HepG2 (cell line): ENCODE data around the gene RIPOR3. TPM values are rescaled to one million over a fixed set of nuclear protein-coding genes. Genes with fewer than 3 reads are reported as not detected.

Experiments
- FIP1L1 ChIP-seq: fragments of 200-400 bp; formaldehyde crosslinking; IDR thresholded peaks from 2 replicates; pipeline ENCODE4 v1.6.1; 2018; ENCODE audit warnings: low read depth, mild to moderate bottlenecking, low read length, moderate library complexity, borderline replicate concordance; ENCODE audit not compliant: insufficient read depth
- KLF6 ChIP-seq: IDR thresholded peaks from 2 replicates; pipeline ENCODE4 v1.8.0; 2016; ENCODE audit warnings: missing biosample characterization, missing genetic modification reagents
- MAZ ChIP-seq, 2 experiments: sonication (generic) in 1 of 2; formaldehyde crosslinking in 1 of 2; IDR thresholded peaks; 2 replicates each; pipeline versions ENCODE4 v1.5.0 to v1.6.1; 2012 to 2020; ENCODE audit warnings: low read depth in 2 of 2, mild to moderate bottlenecking in 2 of 2, borderline replicate concordance in 1 of 2, improper control_type of control experiment in 1 of 2, low read length in 1 of 2, missing genetic modification reagents in 1 of 2, moderate library complexity in 1 of 2
- MLLT10 ChIP-seq: sonication (generic); formaldehyde crosslinking; IDR thresholded peaks from 2 replicates; pipeline ENCODE4 v1.4.0; 2020; ENCODE audit warnings: missing genetic modification reagents
- NFATC3 ChIP-seq: sonication (generic); formaldehyde crosslinking; IDR thresholded peaks from 2 replicates; pipeline ENCODE4 v1.5.1; 2020; ENCODE audit warnings: mild to moderate bottlenecking, missing genetic modification reagents
- PATZ1 ChIP-seq: sonication (generic); formaldehyde crosslinking; IDR thresholded peaks from 2 replicates; pipeline ENCODE4 v1.4.0; 2020; ENCODE audit warnings: missing genetic modification reagents
- PBX3 ChIP-seq: sonication (generic); formaldehyde crosslinking; IDR thresholded peaks from 2 replicates; pipeline ENCODE4 v1.8.1; 2023; ENCODE audit warnings: missing genetic modification reagents, inconsistent platforms, borderline replicate concordance
- RARG ChIP-seq: sonication (generic); formaldehyde crosslinking; IDR thresholded peaks from 2 replicates; pipeline ENCODE4 v1.4.0; 2020; ENCODE audit warnings: low read depth, mild to moderate bottlenecking, missing genetic modification reagents
- REL ChIP-seq: sonication (generic); formaldehyde crosslinking; conservative IDR thresholded peaks from 2 replicates; pipeline ENCODE4 v1.8.0; 2022; ENCODE audit warnings: mild to moderate bottlenecking, missing genetic modification reagents, moderate library complexity
- RELA ChIP-seq: sonication (generic); formaldehyde crosslinking; IDR thresholded peaks from 2 replicates; pipeline ENCODE4 v1.4.0; 2020; ENCODE audit warnings: missing genetic modification reagents
- REXO4 ChIP-seq: sonication (generic); formaldehyde crosslinking; IDR thresholded peaks from 2 replicates; pipeline ENCODE4 v1.8.0; 2022; ENCODE audit warnings: missing genetic modification reagents, mild to moderate bottlenecking, borderline replicate concordance
- SATB2 ChIP-seq: sonication (generic); formaldehyde crosslinking; IDR thresholded peaks from 2 replicates; pipeline ENCODE4 v1.5.0; 2020; ENCODE audit warnings: missing genetic modification reagents
- SETDB1 ChIP-seq: sonication (generic); formaldehyde crosslinking; IDR thresholded peaks from 2 replicates; pipeline ENCODE4 v1.5.1; 2020; ENCODE audit warnings: missing genetic modification reagents, mild to moderate bottlenecking, borderline replicate concordance
- ZMYM3 ChIP-seq: sonication (generic); formaldehyde crosslinking; IDR thresholded peaks from 2 replicates; pipeline ENCODE4 v1.5.1; 2020; ENCODE audit warnings: mild to moderate bottlenecking, missing genetic modification reagents
- ZNF232 ChIP-seq: sonication (generic); formaldehyde crosslinking; IDR thresholded peaks from 2 replicates; pipeline ENCODE4 v1.4.0; 2020; ENCODE audit warnings: missing genetic modification reagents, borderline replicate concordance
- ZNF274 ChIP-seq: sonication (generic); formaldehyde crosslinking; IDR thresholded peaks from 2 replicates; pipeline ENCODE4 v1.5.1; 2020; ENCODE audit warnings: mild to moderate bottlenecking, missing genetic modification reagents
- ZNF451 ChIP-seq: sonication (generic); formaldehyde crosslinking; IDR thresholded peaks from 2 replicates; pipeline ENCODE4 v1.5.0; 2020; ENCODE audit warnings: mild to moderate bottlenecking, missing genetic modification reagents
- ZNF468 ChIP-seq: sonication (generic); formaldehyde crosslinking; IDR thresholded peaks from 2 replicates; pipeline ENCODE4 v1.8.0; 2022; ENCODE audit warnings: mild to moderate bottlenecking, moderate library complexity, missing genetic modification reagents
- ZNF562 ChIP-seq: sonication (generic); formaldehyde crosslinking; IDR thresholded peaks from 2 replicates; pipeline ENCODE4 v1.8.0; 2022; ENCODE audit warnings: missing genetic modification reagents, borderline replicate concordance
- ZNF629 ChIP-seq: sonication (generic); formaldehyde crosslinking; conservative IDR thresholded peaks from 2 replicates; pipeline ENCODE4 v1.5.0; 2020; ENCODE audit warnings: missing genetic modification reagents
- ZNF777 ChIP-seq: sonication (generic); formaldehyde crosslinking; IDR thresholded peaks from 2 replicates; pipeline ENCODE4 v1.4.0; 2020; ENCODE audit warnings: missing genetic modification reagents
- polyA plus RNA-seq, 8 experiments: library from polyadenylated mRNA; depleted of rRNA in 3 of 8; stranded (reverse) in 7 of 8; unstranded in 1 of 8; fragments of >200 nt; fragmentation: Illumina TruSeq in 4 of 8; extraction: Trizol in 4 of 8; gene quantifications; 2 replicates each; pipeline versions ENCODE4 v1.2.1 to v1.2.3, GENCODE V29; 2011 to 2016; ENCODE audit warnings: low read depth in 4 of 8, missing spikeins in 1 of 8, mixed read lengths in 1 of 8; ENCODE audit not compliant: insufficient read depth in 1 of 8
- total RNA-seq, 5 experiments: library from RNA; depleted of rRNA; stranded (reverse); fragments of >200 nt; fragmentation: Illumina TruSeq; extraction: Trizol; gene quantifications; 2 replicates each; pipeline ENCODE4 v1.2.3, GENCODE V29; 2016; ENCODE audit warnings: low read depth in 1 of 5
- TF ChIP-seq, protein P1 (sequence below): sonication (generic); formaldehyde crosslinking; conservative IDR thresholded peaks from 2 replicates; pipeline ENCODE4 v1.4.0; 2020; ENCODE audit warnings: missing genetic modification reagents

The RIPOR3 gene
- total and polyA plus RNA-seq, 2 of the 13 experiments (the other 11 are each of a cell fraction or from before 2014, with no cell fraction given): 0.18 TPM; not detected in 1

DNA sequence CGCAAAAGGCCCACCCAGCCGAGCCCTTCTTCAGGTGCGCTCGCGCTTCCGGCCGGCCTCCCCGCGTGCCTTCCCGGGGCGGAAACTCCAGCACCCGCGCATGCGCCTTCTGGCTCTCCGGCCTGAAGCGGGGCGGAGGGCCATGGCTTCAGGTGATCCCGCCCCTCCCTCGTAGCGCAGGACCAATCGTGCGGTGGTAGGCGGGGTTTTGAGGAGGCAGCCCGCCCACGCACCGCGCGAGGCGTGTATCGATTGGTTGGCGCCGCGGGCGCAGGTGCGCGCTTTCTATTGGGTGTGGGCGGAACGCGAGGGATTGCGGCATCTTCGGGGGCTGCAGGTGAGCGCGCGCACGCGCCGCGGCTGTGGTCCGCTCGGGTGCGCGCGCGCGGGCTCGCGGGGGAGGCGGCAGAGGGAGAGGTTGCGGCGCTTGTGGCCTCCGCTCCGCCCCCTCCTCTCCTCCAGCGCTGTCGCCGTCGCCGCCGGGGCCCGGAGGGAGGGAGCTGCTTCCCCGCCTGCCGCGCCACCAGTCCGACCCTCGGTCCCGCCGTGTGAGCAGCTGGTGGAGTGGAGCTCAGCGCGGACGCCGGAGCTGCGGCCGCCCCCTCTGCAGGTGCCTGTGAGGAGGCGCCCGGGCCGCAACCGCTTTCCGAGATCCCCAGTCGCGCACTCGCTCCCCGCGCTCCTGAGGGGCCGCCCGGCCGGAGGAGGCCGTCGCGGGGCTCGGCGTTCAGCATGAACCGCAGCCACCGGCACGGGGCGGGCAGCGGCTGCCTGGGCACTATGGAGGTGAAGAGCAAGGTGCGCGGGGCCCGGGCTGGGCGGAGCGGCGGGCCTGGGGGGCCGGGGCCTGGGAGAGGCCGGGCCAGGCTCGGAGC is 40.0 kb upstream of the RIPOR3 start, which contains the start of gene PARD6B (continued):
- TF ChIP-seq PBX3 (CRISPR knock-in tag) (peak; percentile 83; the same call in 1 of the 2 replicates), ZNF468 (no peak), ZNF562 (CRISPR knock-in tag) (no peak), ZNF274 (CRISPR knock-in tag) (peak; percentile 91), MLLT10 (CRISPR knock-in tag) (no peak), ZNF232 (CRISPR knock-in tag) (peak; percentile 58; the same call in 1 of the 2 replicates), ZNF629 (CRISPR knock-in tag) (peak; percentile 4; the same call in 1 of the 2 replicates), MAZ (IDR thresholded peaks at IDR 0.05; ENCODE audit: borderline replicate concordance, low read depth, low read length) (peak; percentile 98), MAZ (CRISPR knock-in tag; IDR thresholded peaks at IDR 0.05; ENCODE audit: low read depth) (peak; percentile 95), REL (CRISPR knock-in tag) (no peak), REXO4 (0 out of 2 replicates have a peak, but pooled peaks have one; percentile 18), SETDB1 (CRISPR knock-in tag) (no peak), ZMYM3 (CRISPR knock-in tag) (no peak), RARG (CRISPR knock-in tag) (no peak), ZNF451 (CRISPR knock-in tag) (peak; percentile 97), SATB2 (CRISPR knock-in tag) (no peak; the same call in 1 of the 2 replicates), KLF6 (CRISPR knock-in tag) (peak; percentile 89), FIP1L1 (no peak), RELA (CRISPR knock-in tag) (no peak), NFATC3 (CRISPR knock-in tag) (0 out of 2 replicates have a peak, but pooled peaks have one; percentile 31), ZNF777 (CRISPR knock-in tag) (peak; percentile 93), PATZ1 (CRISPR knock-in tag) (no peak; the same call in none of the 2 replicates)
- TF ChIP-seq, protein P1, sequence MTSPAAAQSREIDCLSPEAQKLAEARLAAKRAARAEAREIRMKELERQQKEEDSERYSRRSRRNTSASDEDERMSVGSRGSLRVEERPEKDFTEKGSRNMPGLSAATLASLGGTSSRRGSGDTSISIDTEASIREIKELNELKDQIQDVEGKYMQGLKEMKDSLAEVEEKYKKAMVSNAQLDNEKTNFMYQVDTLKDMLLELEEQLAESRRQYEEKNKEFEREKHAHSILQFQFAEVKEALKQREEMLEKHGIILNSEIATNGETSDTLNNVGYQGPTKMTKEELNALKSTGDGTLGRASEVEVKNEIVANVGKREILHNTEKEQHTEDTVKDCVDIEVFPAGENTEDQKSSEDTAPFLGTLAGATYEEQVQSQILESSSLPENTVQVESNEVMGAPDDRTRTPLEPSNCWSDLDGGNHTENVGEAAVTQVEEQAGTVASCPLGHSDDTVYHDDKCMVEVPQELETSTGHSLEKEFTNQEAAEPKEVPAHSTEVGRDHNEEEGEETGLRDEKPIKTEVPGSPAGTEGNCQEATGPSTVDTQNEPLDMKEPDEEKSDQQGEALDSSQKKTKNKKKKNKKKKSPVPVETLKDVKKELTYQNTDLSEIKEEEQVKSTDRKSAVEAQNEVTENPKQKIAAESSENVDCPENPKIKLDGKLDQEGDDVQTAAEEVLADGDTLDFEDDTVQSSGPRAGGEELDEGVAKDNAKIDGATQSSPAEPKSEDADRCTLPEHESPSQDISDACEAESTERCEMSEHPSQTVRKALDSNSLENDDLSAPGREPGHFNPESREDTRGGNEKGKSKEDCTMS (CRISPR knock-in tag): no peak
